NT2/D1 (cell line): ENCODE measurements around the gene DCHS1.

Experiments used
- SUZ12 ChIP-seq: IDR thresholded peaks from 2 replicates; pipeline ENCODE4 v1.6.1; 2011; ENCODE audit not compliant: insufficient read length, insufficient read depth; ENCODE audit errors: extremely low read depth
- ZNF274 ChIP-seq: IDR thresholded peaks from 2 replicates; pipeline ENCODE4 v1.6.1; 2011; ENCODE audit warnings: mild to moderate bottlenecking, low read depth, low read length

GRCh38 chr11:6622261-6623171 lies 33.1 kb downstream of the DCHS1 start:
- TF ChIP-seq ZNF274 (no peak), SUZ12 (no peak)
